Natural killer cell (primary cell): ENCODE data around the gene SV2B. TPM values are rescaled to one million over a fixed set of nuclear protein-coding genes. Genes with fewer than 3 reads are reported as not detected.

Experiments
- ATAC-seq, 3 donors: fragments of 150-1000 bp in 2 of 3; fragments of 200-7000 bp in 1 of 3; cut with Tn5 transposase; 1 replicate in 1 of 3; 2 replicates in 2 of 3; pipeline ENCODE4 v1.10.0; 2021; ENCODE audit warnings: mild to moderate bottlenecking in 2 of 3, moderate library complexity in 2 of 3
- DNase-seq, 2 donors: peaks; one replicate each; pipeline versions ENCODE4 v3.0.0 to v3.0.0-alpha.2; 2013 to 2021; ENCODE audit warnings: mixed read lengths in 1 of 2
- H3K27ac ChIP-seq: one replicate; pipeline ENCODE4 v1.5.1; 2013; ENCODE audit warnings: mild to moderate bottlenecking, low read length
- H3K27me3 ChIP-seq: one replicate; pipeline ENCODE4 v1.6.1; 2013; ENCODE audit warnings: low read length; ENCODE audit not compliant: control insufficient read depth, insufficient read depth
- H3K36me3 ChIP-seq: one replicate; pipeline ENCODE4 v1.6.1; 2013; ENCODE audit warnings: low read length; ENCODE audit not compliant: control insufficient read depth, insufficient read depth
- H3K4me1 ChIP-seq: one replicate; pipeline ENCODE4 v1.6.1; 2013; ENCODE audit warnings: low read length; ENCODE audit not compliant: control insufficient read depth, insufficient read depth
- H3K4me3 ChIP-seq: one replicate; pipeline ENCODE4 v1.5.1; 2013; ENCODE audit warnings: low read length
- H3K9me3 ChIP-seq: one replicate; pipeline ENCODE4 v1.6.1; 2013; ENCODE audit warnings: low read length; ENCODE audit not compliant: control insufficient read depth, insufficient read depth
- H3K27ac Mint-ChIP-seq, 2 donors: one replicate each; pipeline ENCODE4 v1.8.0; 2022; ENCODE audit warnings: mild to moderate bottlenecking in 2 of 2, mixed read lengths in 2 of 2, moderate library complexity in 1 of 2
- H3K27me3 Mint-ChIP-seq, 2 donors: one replicate each; pipeline ENCODE4 v1.8.0; 2022; ENCODE audit warnings: low read depth in 2 of 2, mixed read lengths in 2 of 2
- H3K36me3 Mint-ChIP-seq: one replicate; pipeline ENCODE4 v1.8.0; 2022; ENCODE audit warnings: mixed read lengths
- H3K4me1 Mint-ChIP-seq, 2 donors: one replicate each; pipeline ENCODE4 v1.8.0; 2022; ENCODE audit warnings: mixed read lengths in 2 of 2
- H3K4me3 Mint-ChIP-seq: one replicate; pipeline ENCODE4 v1.8.0; 2022; ENCODE audit warnings: mild to moderate bottlenecking, moderate library complexity, mixed read lengths
- H3K9me3 Mint-ChIP-seq, 2 donors: one replicate each; pipeline ENCODE4 v1.8.0; 2022; ENCODE audit warnings: mixed read lengths in 2 of 2
- CTCF ChIP-seq: fragments of 200-600 bp; IDR thresholded peaks from one replicate; pipeline ENCODE4 v1.8.0; 2022; ENCODE audit warnings: antibody characterized with exemption
- WGBS: methylation state at CpG from one replicate; pipeline ENCODE4 v1.1.7; 2013; ENCODE audit warnings: missing lambda C conversion rate; ENCODE audit not compliant: insufficient coverage; 5-methylcytosine and 5-hydroxymethylcytosine counted together
- intact Hi-C: fragments of 100-400 bp; cut with micrococcal nuclease; formaldehyde crosslinking; loops from one replicate; pipeline ENCODE4 v1.14.2; 2022
- total RNA-seq, 4 donors: library from RNA; stranded (reverse); fragments of 120-200 nt in 1 of 4; gene quantifications; one replicate each; pipeline versions ENCODE4 v1.2.3 to v1.2.4, GENCODE V29; 2013 to 2022

SV2B gene
- total RNA-seq, 3 donors from 2014 or later (not counting 1 experiment from before 2014, with no cell fraction given) = not detected

GRCh38 chr15:91345736-91346135 is 245.7 kb downstream of the SV2B start:
- Histone ChIP-seq H3K4me3 (no peak overlapping the region), H3K27ac (no peak overlapping the region), H3K4me1 (peaks cover 17% of the 10 kb centered on the region), H3K36me3 (no peaks in the 10 kb centered on the region), H3K9me3 (no peaks in the 10 kb centered on the region), H3K27me3 (peaks cover 30% of the 10 kb centered on the region)
- DNase-seq (no peak), ATAC-seq (no peak)
- peaks cover 51 to 81% of the 10 kb centered on the region in 2 donors for H3K27me3 Mint-ChIP-seq
- no peaks in the 10 kb centered on the region for H3K36me3 Mint-ChIP-seq
- no peak overlapping the region for H3K27ac Mint-ChIP-seq
- intact Hi-C loops = no loop called here
- H3K9me3 Mint-ChIP-seq = no peaks in the 10 kb centered on the region
- peaks cover 35 to 58% of the 10 kb centered on the region in 2 donors for H3K4me1 Mint-ChIP-seq
- WGBS = 90% methylated on average over 5 of the region's 5 CpGs
- TF ChIP-seq CTCF = no peak
- H3K4me3 Mint-ChIP-seq = no peak overlapping the region

DNA sequence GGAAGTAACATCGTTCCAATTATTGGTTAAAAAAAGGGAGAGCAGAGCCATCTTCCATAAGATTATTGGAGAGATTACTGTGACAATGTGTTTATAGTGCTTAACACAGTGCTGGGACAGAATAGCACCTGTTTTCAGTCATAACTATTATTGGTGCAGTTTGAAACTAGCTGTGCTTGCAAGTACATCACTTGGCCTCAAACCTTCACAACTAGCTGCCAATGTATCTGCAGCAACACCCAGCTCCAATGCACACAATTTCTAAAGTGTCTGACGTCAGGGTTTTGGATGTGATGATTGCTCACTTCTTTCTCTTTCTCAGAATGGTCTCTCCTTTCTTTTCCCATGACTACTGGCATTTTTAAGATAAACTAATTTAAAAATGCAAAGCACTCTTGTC is 246.2 kb downstream of the SV2B start:
- Histone ChIP-seq H3K4me1 (peaks cover 17% of the 10 kb centered on the region), H3K27me3 (peaks cover 32% of the 10 kb centered on the region), H3K36me3 (no peaks in the 10 kb centered on the region), H3K27ac (no peak overlapping the region), H3K9me3 (no peaks in the 10 kb centered on the region), H3K4me3 (no peak overlapping the region)
- no peak for TF ChIP-seq CTCF
- intact Hi-C loops = no loop called here
- Mint-ChIP-seq H3K36me3 (no peaks in the 10 kb centered on the region), H3K9me3 (no peaks in the 10 kb centered on the region), H3K27me3 (peaks cover 51 to 81% of the 10 kb centered on the region in 2 donors), H3K4me3 (no peak overlapping the region), H3K27ac (no peak overlapping the region), H3K4me1 (peaks cover 35 to 63% of the 10 kb centered on the region in 2 donors)
- WGBS = 94% methylated on average over 2 of the region's 2 CpGs
- ATAC-seq (no peak), DNase-seq (no peak)

DNA sequence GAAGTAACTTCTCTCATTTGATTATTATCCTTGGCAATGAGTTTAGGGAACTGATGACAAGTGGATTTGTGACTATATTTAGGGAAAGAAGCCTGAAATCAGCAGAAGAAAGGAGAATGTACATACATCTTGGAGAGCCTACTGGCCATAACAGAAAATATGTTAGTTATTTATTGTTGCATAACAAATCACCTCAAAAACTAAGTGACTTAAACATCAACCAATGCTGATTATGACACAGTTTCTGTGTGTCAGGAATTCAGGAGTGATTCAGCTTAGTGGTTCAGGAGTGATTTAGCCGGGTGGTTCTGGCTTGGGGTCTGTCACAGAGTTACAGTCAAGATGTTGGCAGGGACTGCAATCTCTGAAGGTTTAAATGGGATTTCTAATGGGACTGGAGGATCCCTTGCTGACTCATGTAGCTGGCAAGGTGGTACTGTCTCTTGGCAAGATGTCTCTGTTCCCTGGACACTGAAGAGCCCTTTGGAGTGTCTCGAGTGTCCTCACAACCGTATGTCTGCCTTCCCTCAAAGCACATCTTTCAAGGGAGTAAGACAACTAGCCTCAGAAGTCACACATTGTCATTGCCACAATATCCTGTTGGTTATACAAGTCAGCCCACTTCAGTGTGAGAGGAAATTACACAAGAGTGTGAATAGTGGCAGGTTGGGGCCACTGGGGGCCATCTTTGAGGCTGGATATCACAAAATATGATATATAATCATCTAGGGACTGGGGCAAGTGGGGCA is 248.9 kb downstream of the SV2B start:
- DNase-seq (peak; percentile 40 to 58), ATAC-seq (peak; percentile 91 to 99 (median 95))
- Histone ChIP-seq H3K4me1 (peaks cover 17% of the 10 kb centered on the region), H3K27me3 (peaks cover 35% of the 10 kb centered on the region), H3K4me3 (no peak overlapping the region), H3K27ac (no peak overlapping the region), H3K9me3 (no peaks in the 10 kb centered on the region), H3K36me3 (no peaks in the 10 kb centered on the region)
- peaks cover 41 to 61% of the 10 kb centered on the region in 2 donors for H3K4me1 Mint-ChIP-seq
- H3K4me3 Mint-ChIP-seq = peak overlapping the region; percentile 72
- no peaks in the 10 kb centered on the region for H3K36me3 Mint-ChIP-seq
- intact Hi-C loops = loop anchor here (2.0 kb wide), 1 partner anchor 506 kb away; no protein-coding TSS in a partner anchor
- H3K27me3 Mint-ChIP-seq = peaks cover 51 to 81% of the 10 kb centered on the region in 2 donors
- H3K27ac Mint-ChIP-seq = peak overlapping the region; percentile 62 to 83
- no peaks in the 10 kb centered on the region for H3K9me3 Mint-ChIP-seq
- WGBS = 11% methylated on average over 3 of the region's 3 CpGs
- no peak for TF ChIP-seq CTCF

Other genes starting within 250 kb of the SV2B start
- gene FURIN, start 231.7 kb upstream of the SV2B start, total RNA-seq = 100 to 1,000 TPM; 110 to 178 (median 172) TPM
- gene FES, start 215.8 kb upstream of the SV2B start, total RNA-seq = 10 to 100 TPM; 35.8 to 70.3 (median 52.5) TPM
- 100 to 1,000 TPM; 158 to 200 (median 177) TPM for gene MAN2A2, start 197.0 kb upstream of the SV2B start, total RNA-seq
- gene HDDC3, start 167.7 kb upstream of the SV2B start, total RNA-seq = 10 to 100 TPM; 11.2 to 14.5 (median 12.1) TPM
- gene UNC45A, start 165.0 kb upstream of the SV2B start, total RNA-seq = 10 to 100 TPM; 39.0 to 58.1 (median 51.5) TPM
- 1 to 10 TPM; 4.2 to 5.4 (median 5.1) TPM for gene RCCD1, start 145.4 kb upstream of the SV2B start, total RNA-seq
- gene PRC1, start 105.7 kb upstream of the SV2B start, total RNA-seq = 10 to 100 TPM; 18.9 to 25.1 (median 23.3) TPM
- 10 to 100 TPM; 19.8 to 28.6 (median 24.9) TPM for gene VPS33B, start 77.7 kb upstream of the SV2B start, total RNA-seq